Small intestine (tissue), 7 donors: Measurements from ENCODE around the gene POLDIP3. TPM values are rescaled to one million over a fixed set of nuclear protein-coding genes. Genes with fewer than 3 reads are reported as not detected.

Experiments used
- DNase-seq, 2 donors: peaks; one replicate each; pipeline versions ENCODE4 v3.0.0 to v3.0.0-alpha.2; 2013
- FAIRE-seq: peaks from 2 replicates; lab custom pipeline; 2012; peaks lifted over from hg19 to GRCh38; lab: Jason Lieb, UNC
- H3K27ac ChIP-seq, 3 donors: one replicate each; pipeline ENCODE4 v1.5.1; 2013; ENCODE audit warnings: low read length in 2 of 3, mild to moderate bottlenecking in 2 of 3, control low read depth in 1 of 3, inconsistent platforms in 1 of 3, low read depth in 1 of 3, moderate library complexity in 1 of 3
- H3K27me3 ChIP-seq, 3 donors: one replicate each; pipeline ENCODE4 v1.6.1; 2013; ENCODE audit warnings: low read length in 3 of 3, inconsistent platforms in 1 of 3; ENCODE audit not compliant: control insufficient read depth in 3 of 3, insufficient read depth in 3 of 3
- H3K36me3 ChIP-seq, 3 donors: one replicate each; pipeline ENCODE4 v1.6.1; 2013; ENCODE audit warnings: low read length in 3 of 3, inconsistent platforms in 1 of 3, low read depth in 1 of 3, mild to moderate bottlenecking in 1 of 3, moderate library complexity in 1 of 3; ENCODE audit not compliant: control insufficient read depth in 3 of 3, insufficient read depth in 2 of 3
- H3K4me1 ChIP-seq, 3 donors: one replicate each; pipeline ENCODE4 v1.6.1; 2013; ENCODE audit warnings: low read length in 2 of 3, inconsistent platforms in 1 of 3, low read depth in 1 of 3, mild to moderate bottlenecking in 1 of 3, moderate library complexity in 1 of 3; ENCODE audit not compliant: control insufficient read depth in 3 of 3, insufficient read depth in 2 of 3
- H3K4me3 ChIP-seq, 3 donors: one replicate each; pipeline ENCODE4 v1.5.1; 2013; ENCODE audit warnings: low read length in 3 of 3, control low read depth in 1 of 3, inconsistent platforms in 1 of 3, low read depth in 1 of 3, mild to moderate bottlenecking in 1 of 3, moderate library complexity in 1 of 3
- H3K9me3 ChIP-seq, 2 donors: one replicate each; pipeline ENCODE4 v1.6.1; 2013; ENCODE audit warnings: low read depth in 1 of 2, low read length in 1 of 2; ENCODE audit not compliant: control insufficient read depth in 2 of 2, insufficient read depth in 1 of 2
- WGBS, 3 donors: extraction: QIAGEN DNeasy Blood & Tissue Kit; methylation state at CpG; one replicate each; pipeline ENCODE4 v1.1.7; 2013; 5-methylcytosine and 5-hydroxymethylcytosine counted together
- polyA plus RNA-seq, 4 donors: library from polyadenylated mRNA; stranded (reverse) in 3 of 4; unstranded in 1 of 4; fragments of 200-250 nt in 3 of 4; fragments of 120-200 nt in 1 of 4; gene quantifications; one replicate each; pipeline versions ENCODE4 v1.2.1 to v1.2.3, GENCODE V29; 2013
- donor health status: healthy with polysubstance abuse.
- donor health status: control.
- donor health status: control.
- donor health status: Bipolar disorder and iron deficiency.
- donor health status: healthy.

The POLDIP3 gene
- polyA plus RNA-seq, 4 donors: 23.5 to 58.6 (median 32.4) TPM

DNA sequence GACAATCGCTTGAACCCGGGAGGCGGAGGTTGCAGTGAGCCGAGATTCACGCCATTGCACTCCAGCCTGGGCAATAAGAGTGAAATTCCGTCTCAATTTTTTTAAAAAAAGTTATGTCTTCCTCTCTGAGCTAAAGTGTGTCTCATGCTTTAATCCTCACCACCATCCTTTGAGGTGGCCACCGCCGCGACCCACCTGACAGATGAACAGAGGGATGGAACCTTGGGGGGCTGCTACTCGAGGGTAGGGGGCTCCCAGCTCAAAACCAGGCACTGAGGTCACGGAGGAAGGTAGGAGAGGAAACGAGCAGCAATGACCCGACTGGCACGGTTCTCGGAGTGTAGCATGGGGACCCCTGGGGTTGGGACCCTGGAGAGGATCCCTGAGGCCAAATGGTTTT, 10.7 kb upstream of the POLDIP3 start:
- Histone ChIP-seq H3K27me3 (no peaks in the 10 kb centered on the region), H3K4me3 (no peak overlapping the region), H3K36me3 (peaks cover 13 to 93% (median 17%) of the 10 kb centered on the region in 3 donors), H3K27ac (no peak overlapping the region), H3K9me3 (no peaks in the 10 kb centered on the region), H3K4me1 (peaks cover 0 to 11% (median 0%) of the 10 kb centered on the region in 3 donors)
- DNase-seq (no peak), FAIRE-seq (no peak)
- WGBS, 3 donors: 88 to 92% (median 89%) methylated on average over 15 of the region's 15 CpGs

GRCh38 chr22:42624551-42625106, 9.9 kb upstream of the POLDIP3 start:
- Histone ChIP-seq H3K36me3 (peaks cover 11 to 93% (median 13%) of the 10 kb centered on the region in 3 donors), H3K9me3 (no peaks in the 10 kb centered on the region), H3K27me3 (no peaks in the 10 kb centered on the region), H3K4me1 (peaks cover 0 to 11% (median 0%) of the 10 kb centered on the region in 3 donors), H3K27ac (no peak overlapping the region), H3K4me3 (no peak overlapping the region)
- no peak for DNase-seq
- no peak for FAIRE-seq
- 65 to 77% (median 71%) methylated on average over 12 of the region's 12 CpGs for WGBS, 3 donors

- no peaks in the 10 kb centered on the region for H3K27me3 ChIP-seq
- peaks cover 0 to 11% (median 0%) of the 10 kb centered on the region in 3 donors for H3K4me1 ChIP-seq
- H3K36me3 ChIP-seq: peaks cover 11 to 93% (median 17%) of the 10 kb centered on the region in 3 donors
- no peaks in the 10 kb centered on the region for H3K9me3 ChIP-seq
- DNase-seq (no peak), FAIRE-seq (no peak)
- peak overlapping the region; percentile 2 to 53 (median 12) for H3K27ac ChIP-seq
- H3K4me3 ChIP-seq: no peak overlapping the region
- WGBS, 3 donors: 70 to 74% (median 71%) methylated on average over 29 of the region's 29 CpGs
Observed at GRCh38 chr22:42623756-42624441, 9.2 kb upstream of the POLDIP3 start.

DNA sequence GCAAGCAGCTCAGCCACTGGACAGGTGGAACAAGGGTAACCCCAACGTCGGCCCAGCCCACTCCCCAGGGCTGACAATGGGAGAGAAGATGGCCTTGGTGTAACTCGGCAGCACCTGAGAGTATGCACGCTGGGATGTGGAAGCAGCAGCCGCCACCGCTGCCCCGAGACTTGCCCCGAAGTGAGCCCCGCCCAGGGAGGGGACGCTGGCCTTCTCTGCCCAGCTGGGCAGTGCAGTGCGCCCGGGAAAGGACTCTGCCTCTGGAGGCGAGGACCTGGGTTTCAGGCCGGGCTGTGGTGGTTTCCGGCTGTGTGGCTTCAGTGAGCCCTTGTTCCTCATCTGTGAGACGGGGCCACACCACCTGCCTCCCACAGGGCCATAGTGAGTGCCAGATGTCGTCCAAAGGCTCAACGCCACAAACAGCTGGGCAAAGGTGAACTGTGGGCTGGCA, 8.6 kb upstream of the POLDIP3 start:
- Histone ChIP-seq H3K9me3 (no peaks in the 10 kb centered on the region), H3K36me3 (peaks cover 11 to 91% (median 17%) of the 10 kb centered on the region in 3 donors), H3K4me1 (peaks cover 0 to 11% (median 0%) of the 10 kb centered on the region in 3 donors), H3K27me3 (no peaks in the 10 kb centered on the region), H3K4me3 (no peak overlapping the region), H3K27ac (peak overlapping the region; percentile 2 to 53 (median 12))
- peak; percentile 48 to 52 for DNase-seq
- no peak for FAIRE-seq
- 28 to 54% (median 40%) methylated on average over 16 to 18 of the region's 18 CpGs for WGBS, 3 donors

- peaks cover 10 to 80% (median 12%) of the 10 kb centered on the region in 3 donors for H3K36me3 ChIP-seq
- no peak overlapping the region for H3K4me3 ChIP-seq
- WGBS, 3 donors: 89 to 93% (median 93%) methylated on average over 18 to 20 of the region's 20 CpGs
- no peak for FAIRE-seq
- H3K27ac ChIP-seq: no peak overlapping the region
- no peaks in the 10 kb centered on the region for H3K27me3 ChIP-seq
- H3K9me3 ChIP-seq: no peaks in the 10 kb centered on the region
- peaks cover 0 to 13% (median 0%) of the 10 kb centered on the region in 3 donors for H3K4me1 ChIP-seq
- DNase-seq: no peak
Observed at GRCh38 chr22:42622061-42622710, 7.5 kb upstream of the POLDIP3 start.

GRCh38 chr22:42621505-42622002, 6.9 kb upstream of the POLDIP3 start:
- H3K27ac ChIP-seq: peak overlapping the region in 1 of 3 donors; percentile 11
- peaks cover 6 to 73% (median 12%) of the 10 kb centered on the region in 3 donors for H3K36me3 ChIP-seq
- WGBS, 3 donors: 48 to 55% (median 53%) methylated on average over 11 of the region's 11 CpGs
- peaks cover 0 to 14% (median 0%) of the 10 kb centered on the region in 3 donors for H3K4me1 ChIP-seq
- H3K9me3 ChIP-seq: no peaks in the 10 kb centered on the region
- no peak for FAIRE-seq
- peak; percentile 68 to 73 for DNase-seq
- no peaks in the 10 kb centered on the region for H3K27me3 ChIP-seq
- no peak overlapping the region for H3K4me3 ChIP-seq

DNA sequence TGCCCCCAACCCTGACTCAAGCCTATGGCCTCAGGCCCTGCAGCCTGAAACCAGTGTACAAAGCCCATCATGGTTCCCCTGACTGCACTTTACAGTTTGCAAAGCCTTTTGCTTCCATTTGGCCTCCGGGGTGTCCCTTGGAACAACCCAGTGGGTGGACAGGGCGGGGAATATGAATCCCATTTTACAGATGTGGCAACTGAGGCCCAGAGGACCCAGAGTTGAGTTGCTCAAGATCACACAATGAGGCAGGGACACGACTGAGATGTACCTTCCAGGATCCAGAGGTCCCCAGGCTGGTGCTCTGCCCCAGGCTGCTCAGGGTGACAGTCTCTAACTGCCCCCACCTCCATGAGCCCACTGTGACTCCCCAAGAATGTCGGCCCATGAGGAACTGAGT, 5.4 kb upstream of the POLDIP3 start:
- H3K9me3 ChIP-seq: no peaks in the 10 kb centered on the region
- FAIRE-seq (no peak), DNase-seq (no peak)
- 87 to 93% (median 89%) methylated on average over 4 of the region's 4 CpGs for WGBS, 3 donors
- H3K4me1 ChIP-seq: peaks cover 0 to 24% (median 0%) of the 10 kb centered on the region in 3 donors
- peaks cover 0 to 60% (median 6%) of the 10 kb centered on the region in 3 donors for H3K36me3 ChIP-seq
- no peak overlapping the region for H3K27ac ChIP-seq
- H3K27me3 ChIP-seq: no peaks in the 10 kb centered on the region
- H3K4me3 ChIP-seq: no peak overlapping the region
